D721Med (cell line): ENCODE data around the gene CDIP1.

Experiments used
- DNase-seq: peaks from one replicate; pipeline ENCODE4 v3.0.0; 2011; ENCODE audit warnings: low spot score; ENCODE audit not compliant: insufficient read length
- FAIRE-seq: peaks from 2 replicates; lab custom pipeline; 2011; peaks lifted over from hg19 to GRCh38; lab: Jason Lieb, UNC
- CTCF ChIP-seq: IDR thresholded peaks from 2 replicates; pipeline ENCODE4 v1.5.1; 2012; ENCODE audit warnings: mild to moderate bottlenecking, control low read depth; ENCODE audit not compliant: insufficient read depth; ENCODE audit errors: missing control alignments

CDIP1 gene

GRCh38 chr16:4533490-4533889 is 5.1 kb downstream of the CDIP1 start:
- FAIRE-seq (no peak), DNase-seq (no peak)
- no peak for TF ChIP-seq CTCF

DNA sequence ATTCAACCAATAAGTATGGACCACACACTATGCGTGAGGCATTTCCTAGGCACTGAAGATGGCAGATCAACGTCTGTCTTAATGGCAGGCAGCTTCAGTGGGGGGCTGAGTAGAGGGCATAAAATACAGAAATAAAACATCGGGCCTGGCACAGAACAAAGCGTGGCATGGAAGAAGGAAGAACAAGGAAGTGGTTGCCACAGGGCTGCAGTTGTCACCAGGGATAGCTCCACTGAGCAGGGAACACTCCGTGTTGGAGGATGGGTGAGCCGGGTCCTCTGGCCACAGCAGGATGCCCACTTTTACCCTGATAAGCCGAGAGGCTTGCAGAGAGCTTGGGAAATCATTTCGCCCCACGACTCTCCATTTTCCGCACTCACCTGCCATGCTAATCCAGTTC is 6.3 kb downstream of the CDIP1 start:
- DNase-seq (no peak), FAIRE-seq (no peak)
- no peak for TF ChIP-seq CTCF

GRCh38 chr16:4531811-4532210 is 6.8 kb downstream of the CDIP1 start:
- DNase-seq (no peak), FAIRE-seq (no peak)
- TF ChIP-seq CTCF, result no peak

DNA sequence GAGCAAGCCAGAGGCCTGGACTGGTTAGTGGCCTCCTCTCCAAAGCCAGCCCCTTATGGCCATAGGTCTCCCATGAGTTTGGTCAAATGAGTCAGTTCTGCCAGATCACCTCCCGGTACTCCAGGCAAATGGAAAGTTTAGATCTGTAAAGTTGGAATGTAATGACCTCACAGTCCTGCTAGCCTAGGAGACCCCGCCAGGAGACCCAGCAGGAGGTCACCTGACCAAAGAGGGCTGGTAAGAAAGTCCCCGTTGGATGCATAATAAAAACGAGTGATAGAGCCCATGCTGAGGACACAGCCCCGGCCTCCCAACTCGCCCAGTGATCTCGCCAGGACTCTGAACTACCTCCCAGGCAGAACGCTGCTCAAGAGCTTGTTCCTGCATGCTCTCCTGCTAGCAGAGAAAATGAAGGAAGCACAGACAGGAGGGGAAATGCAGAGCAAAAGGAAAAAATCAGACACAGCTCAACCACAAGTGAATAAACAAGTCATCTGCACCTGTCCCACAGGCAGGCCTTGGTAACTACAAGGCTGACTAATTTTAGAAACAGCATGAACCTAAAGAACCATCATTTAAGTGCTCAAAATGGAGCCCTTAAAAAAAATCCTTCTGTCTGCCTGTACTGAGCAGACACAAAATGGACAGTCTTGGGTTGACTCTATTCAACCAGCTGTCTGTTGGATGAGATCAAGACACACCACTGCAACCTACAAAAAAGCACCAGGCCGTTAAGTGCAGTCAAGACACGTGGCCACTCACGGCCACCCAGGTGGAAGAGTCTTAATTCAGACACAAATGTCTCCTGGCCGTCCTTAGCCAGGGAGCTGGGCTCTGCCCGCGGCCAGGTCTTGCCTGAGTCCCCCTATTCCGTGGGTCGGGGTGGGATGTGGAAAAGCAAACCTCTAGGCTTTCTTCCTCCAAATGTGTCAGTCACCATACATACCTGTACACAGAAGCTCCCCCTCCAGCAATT is 9.2 kb downstream of the CDIP1 start:
- DNase-seq, result no peak
- TF ChIP-seq CTCF, result no peak
- no peak for FAIRE-seq

DNA sequence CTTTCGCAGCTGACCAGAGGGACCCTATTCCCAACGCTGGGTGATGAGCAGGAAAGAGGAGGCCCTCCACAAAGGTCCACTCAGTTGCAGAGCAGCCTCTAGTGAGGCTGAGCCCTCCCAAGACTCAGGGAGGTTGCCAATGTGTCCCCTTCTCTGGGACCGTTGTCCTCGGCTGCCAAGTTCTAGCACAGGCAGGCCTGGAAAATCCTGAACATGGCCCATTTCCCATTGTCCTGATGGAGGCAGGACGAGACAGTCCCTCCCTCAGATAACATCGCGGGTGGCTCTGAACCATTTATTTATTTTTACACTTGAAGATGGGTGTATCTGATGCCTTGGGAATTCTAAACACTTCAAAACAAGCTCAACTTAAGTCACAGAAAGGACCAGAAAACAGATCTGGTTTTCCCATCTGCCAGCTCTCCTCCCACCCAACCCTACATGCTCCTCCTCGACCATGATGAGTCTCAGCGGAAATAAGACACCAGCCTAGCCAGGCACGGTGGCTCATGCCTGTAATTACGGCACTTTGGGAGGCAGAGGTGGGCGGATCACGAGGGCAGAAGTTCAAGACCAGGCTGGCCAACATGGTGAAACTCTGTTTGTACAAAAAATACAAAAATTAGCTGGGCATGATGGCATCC is 12.8 kb downstream of the CDIP1 start:
- DNase-seq, result no peak
- FAIRE-seq, result no peak
- no peak for TF ChIP-seq CTCF

GRCh38 chr16:4525069-4525468 is 13.5 kb downstream of the CDIP1 start:
- FAIRE-seq (no peak), DNase-seq (no peak)
- no peak for TF ChIP-seq CTCF
